NCI-H446 treated with DMSO at 0.1 percent for 48 hours (cell line): ENCODE data around the gene CAPN1.
"Not testable (repeated sequence)": the region's sequence is repeated elsewhere in the genome, so short reads cannot be mapped to it uniquely, and the experiment has no call there.

Experiments
- DNase-seq: peaks from one replicate; lab custom pipeline; 2025; lab: John Stamatoyannopoulos, UW

CAPN1 gene

DNA sequence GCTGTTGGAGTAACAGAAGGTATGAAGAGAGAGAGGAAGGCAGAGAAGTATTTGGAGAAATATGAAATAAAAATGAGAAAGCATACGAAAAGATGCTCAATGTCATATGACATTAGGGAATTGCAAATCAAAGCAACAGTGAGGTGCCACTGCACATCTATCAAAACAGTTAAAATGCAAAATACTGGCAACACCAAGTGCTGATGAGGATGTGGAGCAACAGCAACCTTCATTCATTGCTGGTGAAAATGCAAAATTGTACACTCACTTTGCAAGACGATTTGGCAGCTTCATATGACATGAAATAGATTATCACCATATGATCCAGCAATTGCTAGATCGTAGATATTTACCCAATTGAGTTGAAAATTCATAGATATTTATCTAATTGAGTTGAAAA is 21.1 kb upstream of the CAPN1 start:
- DNase-seq: no peak

DNA sequence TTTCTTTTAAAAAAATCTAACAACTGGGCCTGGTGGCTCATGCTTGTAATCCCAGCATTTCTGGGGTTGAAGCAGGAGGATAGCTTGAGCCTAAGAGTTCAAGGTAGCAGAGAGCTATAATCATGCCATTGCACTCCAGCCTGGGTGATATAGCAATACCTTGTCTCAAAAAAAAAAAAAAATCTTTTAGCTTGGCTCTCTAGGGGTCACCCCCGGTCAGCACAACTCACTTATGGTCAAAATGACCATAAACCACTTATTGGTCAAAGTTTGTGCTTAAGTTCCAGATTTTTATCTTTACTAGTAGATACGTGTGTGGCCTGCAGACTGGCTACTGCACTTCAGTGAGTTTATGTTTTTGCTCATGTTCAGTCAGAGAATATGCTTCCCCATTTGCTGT is 18.0 kb upstream of the CAPN1 start:
- no peak for DNase-seq

DNA sequence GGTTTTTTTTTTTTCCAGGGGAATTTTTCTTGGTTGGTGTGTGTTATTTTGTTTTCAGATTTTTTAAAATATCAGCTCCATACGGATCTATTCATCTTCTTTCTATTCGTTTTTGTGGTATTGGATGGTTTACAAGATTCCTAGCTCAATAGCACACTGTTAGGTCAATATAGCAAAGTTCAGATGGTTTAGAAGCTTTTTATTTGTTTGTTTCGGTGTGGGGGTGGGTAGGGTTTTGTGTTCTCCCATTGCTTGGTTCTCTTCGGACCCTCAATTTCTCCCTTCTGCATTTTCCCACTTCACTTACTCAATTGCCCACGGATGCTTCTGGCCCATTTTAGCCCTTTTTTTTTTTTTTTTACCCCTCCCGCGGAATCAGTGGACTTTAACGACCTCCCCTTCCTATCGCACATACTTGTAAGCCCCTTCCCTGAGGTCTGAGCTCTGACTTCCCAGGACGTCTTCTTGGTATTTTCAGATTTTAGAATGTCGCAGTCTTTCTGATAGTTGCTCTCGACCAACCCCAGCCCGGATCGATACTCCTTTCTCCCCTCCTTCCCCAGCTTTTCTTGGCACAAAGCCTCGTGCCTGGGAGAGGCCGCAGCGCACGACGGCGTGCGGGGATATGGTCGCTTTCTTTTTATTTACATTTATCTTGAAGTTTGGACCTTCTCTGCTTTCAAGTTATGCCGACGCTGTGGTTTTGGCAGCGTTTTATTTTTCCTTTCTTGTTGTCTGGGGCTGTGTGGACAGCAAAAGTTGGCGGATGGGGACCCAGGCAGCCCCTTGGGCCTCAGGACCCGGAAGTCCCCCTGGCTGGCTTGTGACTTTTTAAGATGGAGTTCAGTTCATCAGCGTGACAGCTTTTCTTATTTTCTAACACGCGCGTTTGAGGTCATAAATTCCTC is 16.1 kb upstream of the CAPN1 start:
- no peak for DNase-seq

DNA sequence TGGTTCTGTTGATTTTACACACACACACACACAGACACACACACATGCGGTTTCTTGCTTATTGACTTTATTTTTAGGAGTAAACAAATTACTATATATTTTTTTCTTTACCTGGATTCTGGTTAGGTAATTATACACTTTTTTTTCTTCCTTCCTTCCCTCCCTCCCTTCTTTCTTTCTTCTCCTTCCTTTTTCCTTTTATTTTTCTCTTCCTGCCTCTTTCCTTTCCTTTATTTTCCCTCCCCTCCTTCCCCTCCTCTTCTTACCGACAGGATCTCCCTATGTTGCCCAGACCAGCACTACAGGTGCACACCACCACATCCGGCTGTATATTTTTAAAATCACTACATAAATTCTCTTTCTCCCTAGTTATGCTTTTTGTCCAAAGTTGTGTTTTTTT is 14.8 kb upstream of the CAPN1 start:
- no peak for DNase-seq

GRCh38 chr11:65167656-65168055 is 14.1 kb upstream of the CAPN1 start:
- DNase-seq: no peak

- no peak for DNase-seq
These were observed 12.5 kb upstream of the CAPN1 start for GRCh38 chr11:65169164-65169641.

- DNase-seq: no peak
These were observed 11.6 kb upstream of the CAPN1 start, which contains the start of gene SPDYC for GRCh38 chr11:65170058-65170534. Gene SPDYC, plus strand, starts transcription at chr11:65170233. Its CDS starts 1,125 bp downstream, at chr11:65171358.

DNA sequence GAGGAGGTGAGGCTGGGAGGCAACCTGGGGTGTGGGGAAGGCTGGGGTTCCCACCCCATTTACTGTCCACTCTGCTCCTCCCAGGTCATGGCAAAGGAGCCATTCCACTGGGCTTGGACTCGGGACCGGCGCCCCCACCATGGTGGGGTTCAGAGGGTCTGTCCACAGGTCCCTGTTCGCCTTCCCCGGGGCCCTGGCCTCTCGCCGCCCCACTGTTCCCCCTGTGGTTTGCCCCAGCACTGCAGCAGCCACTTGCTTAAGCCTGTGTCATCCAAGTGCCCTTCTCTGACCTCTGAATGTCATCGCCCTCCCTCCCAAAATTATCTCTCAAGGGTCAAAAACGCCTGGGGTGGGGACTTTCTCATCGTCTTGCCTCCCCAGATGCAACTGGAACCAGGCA is 9.1 kb upstream of the CAPN1 start:
- DNase-seq: no peak

DNA sequence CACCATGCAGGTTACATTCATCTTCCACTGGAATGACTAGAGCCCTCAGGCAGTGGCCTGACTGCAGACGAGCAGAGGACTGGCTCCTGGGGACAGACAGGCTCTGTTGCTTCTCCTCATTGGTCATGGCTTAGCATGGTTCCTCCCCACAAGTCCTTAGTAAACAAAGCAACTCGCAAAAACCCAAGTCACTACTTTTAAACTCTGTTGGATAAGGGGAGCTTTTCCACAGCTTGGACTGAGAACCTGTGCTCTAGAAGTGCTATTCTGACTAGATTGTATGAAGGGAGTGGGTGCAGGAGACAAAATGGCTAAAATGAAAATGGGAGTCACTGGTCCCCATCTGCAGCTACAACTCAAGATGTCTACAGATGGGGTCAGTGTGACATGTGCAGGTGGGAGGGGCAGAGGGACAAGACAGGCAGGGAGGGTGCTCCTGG is 7.1 kb upstream of the CAPN1 start:
- not testable (repeated sequence) for DNase-seq

- peak; percentile 10 for DNase-seq
These were observed 705 bp upstream of the CAPN1 start for GRCh38 chr11:65180877-65181568.

GRCh38 chr11:65182258-65183170 is 786 bp downstream of the CAPN1 start:
- DNase-seq: no peak

- no peak for DNase-seq
These were observed 1.6 kb downstream of the CAPN1 start for GRCh38 chr11:65183201-65183891.

DNA sequence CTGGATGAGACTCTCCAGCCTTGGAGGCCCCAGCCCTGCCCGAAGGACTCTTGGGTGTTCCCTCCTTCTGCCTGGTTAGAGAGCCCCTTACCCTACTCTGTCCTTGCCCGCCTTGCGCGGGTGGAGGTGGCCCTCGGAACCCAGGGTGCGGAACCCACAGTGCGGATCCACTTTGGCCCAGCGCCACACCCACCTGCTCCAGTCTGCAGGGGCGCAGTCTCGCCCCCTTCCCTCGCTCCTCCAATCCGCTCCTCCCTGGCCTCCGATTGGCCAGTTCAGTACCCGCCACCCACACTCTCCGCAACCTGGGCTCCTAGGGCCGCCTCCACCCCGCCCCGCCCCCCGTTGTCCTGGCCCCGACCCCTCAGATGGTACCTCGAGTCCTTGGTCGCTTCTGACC is 2.4 kb downstream of the CAPN1 start:
- DNase-seq: no peak

DNA sequence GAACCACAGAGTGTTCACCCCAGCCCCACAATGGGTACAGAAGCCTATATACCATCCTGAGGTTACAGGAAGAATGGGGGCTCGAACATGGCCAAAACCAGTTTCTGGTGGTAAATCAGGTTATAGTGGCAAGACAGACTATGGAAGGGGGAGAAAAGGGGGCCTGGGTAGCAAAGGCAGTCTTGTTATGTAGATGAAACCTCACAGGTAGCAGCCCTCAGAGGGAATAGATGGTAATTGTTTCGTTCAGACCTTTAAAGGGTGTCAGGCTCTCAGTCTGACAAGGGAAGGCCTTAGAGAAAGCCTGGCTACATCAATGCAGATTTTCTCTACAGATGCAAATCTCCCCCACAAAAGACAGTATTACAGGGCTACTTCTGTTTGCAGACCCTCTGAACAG is 3.4 kb downstream of the CAPN1 start:
- DNase-seq: no peak

GRCh38 chr11:65185869-65186341 is 4.2 kb downstream of the CAPN1 start:
- no peak for DNase-seq

- DNase-seq: no peak
These were observed 5.0 kb downstream of the CAPN1 start for GRCh38 chr11:65186701-65187100.

DNA sequence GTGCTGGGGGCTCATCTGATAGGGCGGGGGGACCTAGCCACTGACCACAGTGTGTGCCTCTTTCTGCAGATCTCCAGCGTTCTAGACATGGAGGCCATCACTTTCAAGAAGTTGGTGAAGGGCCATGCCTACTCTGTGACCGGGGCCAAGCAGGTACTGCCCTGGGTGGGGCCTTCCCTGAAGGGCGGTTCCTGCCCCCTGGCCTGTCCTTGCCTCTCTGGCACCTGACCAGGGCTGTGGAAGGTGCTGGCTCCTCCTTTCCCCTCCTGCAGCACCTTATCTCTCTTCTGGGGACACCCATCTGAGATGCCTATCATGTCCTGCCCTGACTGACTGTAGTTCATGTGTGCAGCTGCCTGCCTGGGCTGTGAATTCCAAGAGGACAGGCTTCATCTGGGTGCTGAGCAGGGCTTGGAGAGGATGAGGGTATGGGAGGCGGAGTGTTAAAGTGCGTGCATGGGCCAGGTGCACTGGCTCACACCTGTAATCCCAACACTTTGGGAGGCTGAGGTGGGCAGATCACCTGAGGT is 5.5 kb downstream of the CAPN1 start:
- no peak for DNase-seq

- no peak for DNase-seq
These were observed 6.3 kb downstream of the CAPN1 start for GRCh38 chr11:65187971-65188461.

DNA sequence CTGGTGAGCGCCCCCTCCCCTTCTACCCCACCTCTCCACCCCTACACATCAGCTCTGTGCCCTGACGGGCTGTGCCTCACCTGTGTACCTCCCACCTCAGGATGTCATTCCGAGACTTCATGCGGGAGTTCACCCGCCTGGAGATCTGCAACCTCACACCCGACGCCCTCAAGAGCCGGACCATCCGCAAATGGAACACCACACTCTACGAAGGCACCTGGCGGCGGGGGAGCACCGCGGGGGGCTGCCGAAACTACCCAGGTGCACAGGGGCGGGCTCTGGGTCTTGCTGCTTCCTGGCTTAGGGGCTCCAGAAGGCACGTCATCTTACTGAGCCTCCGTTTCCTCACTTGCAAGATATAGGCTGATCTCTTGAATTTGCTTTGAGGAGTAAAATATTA is 6.8 kb downstream of the CAPN1 start:
- DNase-seq: no peak

GRCh38 chr11:65189191-65189590 is 7.5 kb downstream of the CAPN1 start:
- DNase-seq: no peak

DNA sequence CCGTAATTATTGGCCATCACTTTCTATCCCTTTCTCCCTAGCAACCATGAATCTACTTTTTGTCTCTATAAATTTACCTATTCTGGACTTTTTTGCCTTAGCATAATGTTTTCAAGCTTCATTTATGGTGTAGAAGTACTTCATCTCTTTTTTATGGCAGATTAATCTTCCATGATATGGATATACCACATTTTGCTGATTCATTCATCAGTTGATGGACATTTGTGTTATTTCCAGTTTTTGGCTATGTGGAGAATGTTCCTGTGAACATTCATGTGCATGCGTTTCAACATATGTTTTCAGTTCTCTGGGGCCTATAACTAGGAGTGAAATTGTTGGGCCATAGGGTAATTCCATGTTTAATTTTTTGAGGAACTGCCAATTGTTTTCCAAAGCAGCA is 12.8 kb downstream of the CAPN1 start:
- no peak for DNase-seq
